ENCODE results near the gene RBM43.
A peak's percentile ranks its signal among the peaks of the same experiment; 100 is the strongest.

DNA sequence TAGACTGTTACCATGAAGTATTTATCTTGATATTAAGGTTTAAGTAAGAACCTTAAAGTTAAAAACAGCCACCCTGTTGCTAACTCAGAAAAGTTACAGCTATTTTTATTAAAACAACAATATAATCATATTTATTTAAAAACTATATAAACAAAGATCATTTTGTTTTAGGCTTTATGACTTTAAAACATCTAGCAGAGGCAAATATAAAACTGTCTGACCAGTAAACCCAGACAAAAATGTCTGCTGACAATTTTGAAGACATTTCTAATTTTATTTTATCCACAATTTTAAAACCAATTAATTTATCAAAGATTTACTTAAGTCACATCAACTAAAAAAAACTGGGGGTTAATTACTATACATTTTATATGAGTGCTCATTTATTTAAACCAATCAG is 14.2 kb downstream of the RBM43 start:
- TF ChIP-seq ZNF391 (tag by site-specific recombination; IDR thresholded peaks at IDR 0.05; ENCODE audit: borderline replicate concordance, low read depth): no peak
- TF ChIP-seq ZNF792 (tag by site-specific recombination; IDR thresholded peaks at IDR 0.05): no peak
- no peak for TF ChIP-seq ZBTB7A (tag by site-specific recombination; IDR thresholded peaks at IDR 0.05; ENCODE audit: low read depth)
- TF ChIP-seq, protein P1, sequence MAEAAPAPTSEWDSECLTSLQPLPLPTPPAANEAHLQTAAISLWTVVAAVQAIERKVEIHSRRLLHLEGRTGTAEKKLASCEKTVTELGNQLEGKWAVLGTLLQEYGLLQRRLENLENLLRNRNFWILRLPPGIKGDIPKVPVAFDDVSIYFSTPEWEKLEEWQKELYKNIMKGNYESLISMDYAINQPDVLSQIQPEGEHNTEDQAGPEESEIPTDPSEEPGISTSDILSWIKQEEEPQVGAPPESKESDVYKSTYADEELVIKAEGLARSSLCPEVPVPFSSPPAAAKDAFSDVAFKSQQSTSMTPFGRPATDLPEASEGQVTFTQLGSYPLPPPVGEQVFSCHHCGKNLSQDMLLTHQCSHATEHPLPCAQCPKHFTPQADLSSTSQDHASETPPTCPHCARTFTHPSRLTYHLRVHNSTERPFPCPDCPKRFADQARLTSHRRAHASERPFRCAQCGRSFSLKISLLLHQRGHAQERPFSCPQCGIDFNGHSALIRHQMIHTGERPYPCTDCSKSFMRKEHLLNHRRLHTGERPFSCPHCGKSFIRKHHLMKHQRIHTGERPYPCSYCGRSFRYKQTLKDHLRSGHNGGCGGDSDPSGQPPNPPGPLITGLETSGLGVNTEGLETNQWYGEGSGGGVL (tag by site-specific recombination; IDR thresholded peaks at IDR 0.05): no peak
- TF ChIP-seq ZNF174 (tag by site-specific recombination; IDR thresholded peaks at IDR 0.05): no peak
- no peak for TF ChIP-seq CTCF (tag by site-specific recombination; IDR thresholded peaks at IDR 0.05)
- no peak for TF ChIP-seq ZNF350 (tag by site-specific recombination; IDR thresholded peaks at IDR 0.05)
- no peak for TF ChIP-seq ZNF19 (tag by site-specific recombination; IDR thresholded peaks at IDR 0.05; ENCODE audit: low read depth)
- no peak for TF ChIP-seq ZNF114 (tag by site-specific recombination; IDR thresholded peaks at IDR 0.05)
- TF ChIP-seq ZSCAN30 (tag by site-specific recombination; IDR thresholded peaks at IDR 0.05): no peak
- TF ChIP-seq ZNF600 (tag by site-specific recombination; IDR thresholded peaks at IDR 0.05): no peak
- TF ChIP-seq SETDB1 (IDR thresholded peaks at IDR 0.05; ENCODE audit: insufficient read length, low read length): peak; percentile 92
- TF ChIP-seq ZNF24 (tag by site-specific recombination; IDR thresholded peaks at IDR 0.05): no peak
- TF ChIP-seq KLF9 (tag by site-specific recombination; IDR thresholded peaks at IDR 0.05; ENCODE audit: low read depth): no peak

All from HEK293 (cell line).